ENCODE results near the gene SPNS3. TPM values are rescaled to one million over a fixed set of nuclear protein-coding genes. Genes with fewer than 3 reads are reported as not detected.

The SPNS3 gene
- total and polyA plus RNA-seq, 2 of the 8 experiments (the other 6 are each of a cell fraction or from before 2014, with no cell fraction given), result not detected

GRCh38 chr17:4478318-4478830 is 44.6 kb downstream of the SPNS3 start (continued):
- TF ChIP-seq CTBP2 (IDR thresholded peaks at IDR 0.05; ENCODE audit: borderline replicate concordance, insufficient read depth, insufficient read length, low read length) (no peak), PHF8 (conservative IDR thresholded peaks at IDR 0.05; ENCODE audit: low read depth, low read length) (no peak), CBX5 (IDR thresholded peaks at IDR 0.05; ENCODE audit: low read depth, low read length) (no peak), SRF (IDR thresholded peaks at IDR 0.05; ENCODE audit: low read depth, low read length) (no peak), HDAC6 (IDR thresholded peaks at IDR 0.05; ENCODE audit: low read depth, low read length) (no peak), ZNF274 (IDR thresholded peaks at IDR 0.05; ENCODE audit: borderline replicate concordance, extremely low read depth, low read length) (no peak), SP2 (IDR thresholded peaks at IDR 0.05; ENCODE audit: low read length) (no peak)
